Measurements from ENCODE around the gene PTMS. TPM values are rescaled to one million over a fixed set of nuclear protein-coding genes. Genes with fewer than 3 reads are reported as not detected.
A peak's percentile ranks its signal among the peaks of the same experiment; 100 is the strongest.

The PTMS gene
- total RNA-seq, 1 donor from 2014 or later = 134 TPM

DNA sequence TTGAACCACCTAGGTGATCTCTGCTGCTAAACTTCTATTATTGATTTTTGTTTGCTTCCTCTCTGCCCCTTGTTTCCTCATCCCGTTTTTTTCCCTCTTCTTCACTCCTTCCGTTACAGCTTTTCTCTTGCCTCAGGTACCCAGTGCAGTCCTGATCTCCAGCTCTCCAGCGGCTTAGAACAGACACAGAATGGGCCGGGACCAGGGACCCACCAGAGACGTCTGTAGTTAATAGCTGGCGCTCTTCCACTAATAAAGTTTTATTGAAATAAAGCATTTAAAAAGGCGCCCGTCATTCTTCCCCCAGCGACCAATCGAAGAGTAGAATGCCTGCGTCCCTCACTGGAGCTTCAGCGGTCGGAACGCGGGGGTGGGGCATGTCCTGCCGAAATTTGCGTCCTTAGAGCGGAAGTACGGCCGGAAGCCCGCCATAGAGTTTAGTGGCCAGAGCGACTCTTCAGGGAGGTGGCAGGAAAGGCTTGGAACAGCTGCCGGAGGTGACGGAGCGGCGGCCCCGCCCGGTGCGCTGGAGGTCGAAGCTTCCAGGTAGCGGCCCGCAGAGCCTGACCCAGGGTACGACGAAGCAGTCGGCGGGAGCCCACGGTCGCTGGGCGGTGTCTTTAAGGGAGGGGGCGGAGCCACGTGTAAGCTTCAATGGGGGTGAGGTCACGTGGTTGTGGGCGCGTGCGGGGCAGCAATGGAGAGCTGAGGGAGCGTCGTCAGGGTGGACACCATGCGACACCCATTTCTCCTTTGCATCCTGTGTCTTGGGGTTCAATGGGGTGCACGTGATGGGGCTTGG, 42.4 kb upstream of the PTMS start, which contains the start of gene COPS7A:
Gene COPS7A (plus strand): TSS at position 440 of the 802 bp plus-strand sequence. CDS start 611 bp downstream, outside the sequence.
- H3K4me1 ChIP-seq = peaks cover 7% of the 10 kb centered on the region
- peaks cover 3% of the 10 kb centered on the region for H3K36me3 Mint-ChIP-seq
- TF ChIP-seq CTCF (IDR thresholded peaks at IDR 0.05) (no peak), EZH2 (IDR thresholded peaks at IDR 0.05) (no peak), EZH2phosphoT487 (IDR thresholded peaks at IDR 0.05) (no peak)
- H3K27ac Mint-ChIP-seq = peak within 1 kb of the TSS; percentile 94
- H3K9me3 Mint-ChIP-seq = no peaks in the 10 kb centered on the region
- H3K9ac ChIP-seq = peak within 1 kb of the TSS; percentile 58
- peak within 1 kb of the TSS; percentile 88 for H3K4me3 Mint-ChIP-seq
- no peaks in the 10 kb centered on the region for H3K36me3 ChIP-seq
- no peaks in the 10 kb centered on the region for H3K9me3 ChIP-seq (ENCODE audit: low read depth)
- peaks cover 22% of the 10 kb centered on the region for H3F3A ChIP-seq (ENCODE audit: low read depth)
- peak; percentile 98 for DNase-seq (ENCODE audit: low spot score)
- peak within 1 kb of the TSS; percentile 88 for H3K4me2 ChIP-seq
- no peaks in the 10 kb centered on the region for H3K27me3 ChIP-seq
- H2AFZ ChIP-seq (replicated peaks) = peak within 1 kb of the TSS; percentile 91
- H3K4me1 Mint-ChIP-seq = peaks cover 10% of the 10 kb centered on the region
- peaks cover 5% of the 10 kb centered on the region for H3K79me2 ChIP-seq (ENCODE audit: low read depth)
- H3K4me3 ChIP-seq = peak within 1 kb of the TSS; percentile 79
- peak within 1 kb of the TSS; percentile 18 for H3K27ac ChIP-seq
- H4K20me1 ChIP-seq (ENCODE audit: low read depth) = no peaks in the 10 kb centered on the region
- no peaks in the 10 kb centered on the region for H3K27me3 Mint-ChIP-seq (ENCODE audit: insufficient read depth, low read depth)

DNA sequence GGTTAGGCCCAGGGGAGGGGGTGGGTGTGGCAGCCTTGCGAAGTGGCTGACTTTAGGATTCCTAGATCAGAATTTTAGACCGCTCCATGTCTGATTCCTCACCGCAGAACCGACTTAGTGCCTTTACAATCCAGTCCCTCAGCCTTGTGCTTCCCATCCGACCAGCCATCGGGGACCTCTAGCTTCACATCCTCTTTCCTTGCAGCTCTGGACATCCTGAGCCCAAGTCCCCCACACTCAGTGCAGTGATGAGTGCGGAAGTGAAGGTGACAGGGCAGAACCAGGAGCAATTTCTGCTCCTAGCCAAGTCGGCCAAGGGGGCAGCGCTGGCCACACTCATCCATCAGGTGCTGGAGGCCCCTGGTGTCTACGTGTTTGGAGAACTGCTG, 41.8 kb upstream of the PTMS start:
- no peaks in the 10 kb centered on the region for H4K20me1 ChIP-seq (ENCODE audit: low read depth)
- Mint-ChIP-seq H3K27ac (peak overlapping the region; percentile 94), H3K36me3 (peaks cover 4% of the 10 kb centered on the region), H3K27me3 (ENCODE audit: insufficient read depth, low read depth) (no peaks in the 10 kb centered on the region), H3K4me3 (peak overlapping the region; percentile 88), H3K4me1 (peaks cover 10% of the 10 kb centered on the region), H3K9me3 (no peaks in the 10 kb centered on the region)
- peaks cover 22% of the 10 kb centered on the region for H3F3A ChIP-seq (ENCODE audit: low read depth)
- H3K9me3 ChIP-seq (ENCODE audit: low read depth) = no peaks in the 10 kb centered on the region
- H3K36me3 ChIP-seq = no peaks in the 10 kb centered on the region
- H3K27ac ChIP-seq = no peak overlapping the region
- TF ChIP-seq EZH2 (IDR thresholded peaks at IDR 0.05) (no peak), EZH2phosphoT487 (IDR thresholded peaks at IDR 0.05) (no peak), CTCF (IDR thresholded peaks at IDR 0.05) (no peak)
- peaks cover 7% of the 10 kb centered on the region for H3K4me1 ChIP-seq
- no peak for DNase-seq (ENCODE audit: low spot score)
- H3K27me3 ChIP-seq = no peaks in the 10 kb centered on the region
- peak overlapping the region; percentile 28 for H3K9ac ChIP-seq
- H3K79me2 ChIP-seq (ENCODE audit: low read depth) = peaks cover 5% of the 10 kb centered on the region
- H2AFZ ChIP-seq (replicated peaks) = peak overlapping the region; percentile 58
- peak overlapping the region; percentile 88 for H3K4me2 ChIP-seq
- peak overlapping the region; percentile 79 for H3K4me3 ChIP-seq

DNA sequence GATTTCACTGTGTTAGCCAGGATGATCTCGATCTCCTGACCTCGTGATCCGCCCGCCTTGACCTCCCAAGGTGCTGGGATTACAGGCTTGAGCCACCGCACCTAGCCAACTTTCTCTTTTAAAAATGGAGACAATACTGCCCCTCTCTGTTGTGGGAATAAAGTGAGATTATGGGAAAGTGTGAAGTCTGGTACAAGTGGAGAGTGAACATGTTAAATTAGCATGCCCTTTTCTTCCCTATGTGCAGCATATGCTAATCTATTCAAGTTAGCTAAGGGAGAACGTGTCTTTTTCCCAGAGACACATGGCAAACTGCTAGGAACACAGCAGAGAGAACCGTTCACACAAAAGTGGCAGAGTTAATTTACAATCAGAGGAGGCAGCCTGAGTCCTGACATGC, 40.8 kb upstream of the PTMS start:
- Histone ChIP-seq H3K4me1 (peaks cover 7% of the 10 kb centered on the region), H3K9ac (no peak overlapping the region), H3K4me3 (no peak overlapping the region), H3K27me3 (no peaks in the 10 kb centered on the region), H3K4me2 (no peak overlapping the region), H3F3A (ENCODE audit: low read depth) (peaks cover 22% of the 10 kb centered on the region), H3K79me2 (ENCODE audit: low read depth) (peaks cover 5% of the 10 kb centered on the region), H2AFZ (replicated peaks) (no peak overlapping the region), H3K9me3 (ENCODE audit: low read depth) (no peaks in the 10 kb centered on the region), H3K36me3 (no peaks in the 10 kb centered on the region), H4K20me1 (ENCODE audit: low read depth) (no peaks in the 10 kb centered on the region), H3K27ac (no peak overlapping the region)
- no peak overlapping the region for H3K27ac Mint-ChIP-seq
- H3K36me3 Mint-ChIP-seq = peaks cover 13% of the 10 kb centered on the region
- H3K4me3 Mint-ChIP-seq = peak overlapping the region; percentile 88
- H3K9me3 Mint-ChIP-seq = no peaks in the 10 kb centered on the region
- DNase-seq (ENCODE audit: low spot score) = no peak
- no peak for TF ChIP-seq EZH2phosphoT487 (IDR thresholded peaks at IDR 0.05)
- no peak for TF ChIP-seq CTCF (IDR thresholded peaks at IDR 0.05)
- TF ChIP-seq EZH2 (IDR thresholded peaks at IDR 0.05) = no peak
- peaks cover 10% of the 10 kb centered on the region for H3K4me1 Mint-ChIP-seq
- H3K27me3 Mint-ChIP-seq (ENCODE audit: insufficient read depth, low read depth) = no peaks in the 10 kb centered on the region

Data from neural progenitor cell (in vitro differentiated cells).